GM19351 (cell line): ENCODE results near the gene HDGFL2.

ENCODE experiments used
- ATAC-seq: cut with Tn5 transposase; IDR thresholded peaks from one replicate; pipeline ENCODE4 v1.9.1; 2021; ENCODE audit warnings: mild to moderate bottlenecking, moderate library complexity; ENCODE audit not compliant: unreplicated experiment

The HDGFL2 gene

DNA sequence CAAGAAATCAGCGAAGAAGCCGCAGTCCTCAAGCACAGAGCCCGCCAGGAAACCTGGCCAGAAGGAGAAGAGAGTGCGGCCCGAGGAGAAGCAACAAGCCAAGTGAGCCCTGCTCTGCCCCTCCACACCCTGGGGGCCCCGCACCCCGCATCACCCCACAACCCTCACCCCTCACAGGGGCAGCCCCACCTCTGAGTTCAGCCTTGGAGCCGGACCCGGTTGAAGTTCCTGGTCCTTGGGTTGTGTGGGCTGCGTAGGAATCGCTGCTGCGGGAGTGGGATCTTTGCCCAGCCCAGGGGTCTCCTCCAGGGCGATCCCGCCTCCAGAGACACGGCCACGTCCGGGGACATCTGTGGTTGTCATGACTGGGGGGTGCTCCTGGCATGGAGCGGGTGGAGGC is 24.2 kb downstream of the HDGFL2 start:
- no peak for ATAC-seq

DNA sequence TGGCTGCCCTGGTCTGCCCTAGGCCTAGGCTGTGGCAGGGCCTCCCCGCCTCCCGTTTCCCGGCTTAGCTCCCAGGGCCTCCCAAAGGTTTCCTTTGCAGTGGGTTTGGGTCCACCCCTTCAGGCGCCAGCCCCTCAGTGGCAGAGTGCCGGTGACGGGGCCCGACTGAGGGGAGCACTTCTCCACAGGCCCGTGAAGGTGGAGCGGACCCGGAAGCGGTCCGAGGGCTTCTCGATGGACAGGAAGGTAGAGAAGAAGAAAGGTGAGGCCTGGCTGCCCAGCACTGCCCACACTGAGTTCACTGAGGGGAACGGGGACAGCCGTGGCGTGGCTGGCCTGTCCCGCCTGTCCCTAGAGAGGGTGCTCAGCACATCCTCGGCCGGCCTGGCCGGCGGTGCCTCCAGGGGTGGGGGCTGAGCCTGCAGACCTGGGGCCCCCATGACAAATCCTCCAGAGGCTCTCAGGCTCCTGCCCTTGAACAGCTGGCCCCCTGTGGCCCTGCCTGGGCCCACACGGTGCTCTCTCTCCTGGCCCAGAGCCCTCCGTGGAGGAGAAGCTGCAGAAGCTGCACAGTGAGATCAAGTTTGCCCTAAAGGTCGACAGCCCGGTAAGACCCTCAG is 25.8 kb downstream of the HDGFL2 start:
- ATAC-seq = no peak

DNA sequence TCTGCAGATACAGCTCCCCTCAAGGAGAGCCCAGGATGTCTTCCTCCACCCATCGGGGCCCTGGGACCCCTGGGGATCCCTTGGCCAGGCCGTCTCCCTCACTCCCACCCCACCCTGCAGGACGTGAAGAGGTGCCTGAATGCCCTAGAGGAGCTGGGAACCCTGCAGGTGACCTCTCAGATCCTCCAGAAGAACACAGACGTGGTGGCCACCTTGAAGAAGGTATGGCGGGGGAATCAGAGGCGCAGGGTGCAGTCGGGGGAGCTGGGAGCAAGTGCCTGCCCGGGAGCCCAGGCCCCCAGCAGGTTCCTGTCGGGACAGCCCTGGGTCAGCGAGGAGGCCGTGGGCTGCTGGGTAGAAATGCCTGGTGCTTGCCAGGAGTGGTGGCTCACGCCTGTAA is 26.6 kb downstream of the HDGFL2 start:
- ATAC-seq = no peak

DNA sequence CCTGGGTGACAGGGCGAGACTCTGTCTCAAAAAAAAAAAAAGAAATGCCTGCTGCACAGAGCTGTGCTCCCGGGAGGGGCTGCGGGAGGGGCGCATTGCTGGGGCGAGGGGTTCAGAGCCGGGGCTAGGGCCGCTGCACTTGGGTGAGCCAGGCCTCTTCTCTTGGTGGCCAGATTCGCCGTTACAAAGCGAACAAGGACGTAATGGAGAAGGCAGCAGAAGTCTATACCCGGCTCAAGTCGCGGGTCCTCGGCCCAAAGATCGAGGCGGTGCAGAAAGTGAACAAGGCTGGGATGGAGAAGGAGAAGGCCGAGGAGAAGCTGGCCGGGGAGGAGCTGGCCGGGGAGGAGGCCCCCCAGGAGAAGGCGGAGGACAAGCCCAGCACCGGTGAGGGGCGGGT is 27.2 kb downstream of the HDGFL2 start:
- no peak for ATAC-seq

DNA sequence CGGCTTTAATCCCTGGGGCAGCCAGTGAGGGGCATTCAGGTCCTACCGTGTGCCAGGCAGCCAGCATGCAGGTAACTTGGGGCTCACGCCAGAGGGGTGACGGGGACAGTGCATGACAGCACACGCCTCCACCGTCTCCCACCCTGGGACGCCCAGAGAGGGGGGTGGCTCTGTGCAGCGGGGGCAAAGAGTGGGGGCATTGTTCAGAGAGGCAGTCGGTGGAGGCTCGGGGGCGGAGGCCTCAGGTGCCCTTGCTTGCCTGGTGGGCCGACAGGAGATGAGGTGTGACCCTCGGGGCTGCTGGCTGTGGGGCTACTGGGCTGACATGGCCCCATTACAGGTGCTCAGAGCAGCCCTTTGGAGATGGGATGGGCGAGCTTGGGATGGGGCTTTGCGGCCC is 27.8 kb downstream of the HDGFL2 start:
- no peak for ATAC-seq

DNA sequence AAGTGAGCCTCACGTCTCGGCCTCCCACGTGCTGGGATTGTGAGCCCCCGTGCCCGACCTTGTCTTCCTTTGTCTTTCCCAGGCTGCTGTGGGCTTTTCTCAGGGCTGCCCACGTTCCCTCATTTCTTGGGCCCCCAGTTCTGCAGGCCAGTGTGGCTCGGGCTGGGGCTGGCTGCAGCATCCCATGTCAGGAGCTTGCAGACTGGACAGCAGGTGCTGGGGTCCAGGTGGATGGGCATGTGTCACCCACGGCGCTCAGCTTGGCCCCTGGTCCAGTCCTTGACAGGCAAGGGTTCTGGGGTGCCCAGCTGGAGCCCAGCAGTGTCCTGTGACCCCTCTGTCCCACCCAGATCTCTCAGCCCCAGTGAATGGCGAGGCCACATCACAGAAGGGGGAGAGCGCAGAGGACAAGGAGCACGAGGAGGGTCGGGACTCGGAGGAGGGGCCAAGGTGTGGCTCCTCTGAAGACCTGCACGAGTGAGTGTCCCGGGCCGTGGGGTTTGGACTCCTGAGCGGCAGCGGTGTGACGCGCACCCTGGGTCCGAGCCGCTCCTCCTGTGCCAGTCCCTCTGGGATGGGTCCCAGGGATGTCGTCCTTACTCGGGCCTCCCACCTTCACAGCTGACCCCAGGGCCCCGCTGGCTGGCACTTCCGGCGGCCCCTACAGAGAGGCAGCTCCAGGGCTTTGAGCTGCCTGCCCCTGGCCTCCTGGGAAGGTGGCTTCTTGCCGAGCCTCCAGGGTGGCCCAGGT is 28.9 kb downstream of the HDGFL2 start:
- no peak for ATAC-seq

DNA sequence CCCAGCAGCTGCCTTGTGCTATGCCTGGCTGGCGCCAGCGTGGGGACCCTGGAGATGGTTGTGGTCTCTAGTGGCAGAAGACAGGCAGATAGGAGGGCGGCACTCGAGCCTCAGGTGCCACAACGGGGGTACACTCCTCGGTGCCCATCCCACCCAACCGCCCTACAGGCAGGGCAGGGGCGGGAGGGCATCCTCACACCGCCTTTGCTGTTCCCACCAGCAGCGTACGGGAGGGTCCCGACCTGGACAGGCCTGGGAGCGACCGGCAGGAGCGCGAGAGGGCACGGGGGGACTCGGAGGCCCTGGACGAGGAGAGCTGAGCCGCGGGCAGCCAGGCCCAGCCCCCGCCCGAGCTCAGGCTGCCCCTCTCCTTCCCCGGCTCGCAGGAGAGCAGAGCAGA is 29.6 kb downstream of the HDGFL2 start:
- no peak for ATAC-seq

DNA sequence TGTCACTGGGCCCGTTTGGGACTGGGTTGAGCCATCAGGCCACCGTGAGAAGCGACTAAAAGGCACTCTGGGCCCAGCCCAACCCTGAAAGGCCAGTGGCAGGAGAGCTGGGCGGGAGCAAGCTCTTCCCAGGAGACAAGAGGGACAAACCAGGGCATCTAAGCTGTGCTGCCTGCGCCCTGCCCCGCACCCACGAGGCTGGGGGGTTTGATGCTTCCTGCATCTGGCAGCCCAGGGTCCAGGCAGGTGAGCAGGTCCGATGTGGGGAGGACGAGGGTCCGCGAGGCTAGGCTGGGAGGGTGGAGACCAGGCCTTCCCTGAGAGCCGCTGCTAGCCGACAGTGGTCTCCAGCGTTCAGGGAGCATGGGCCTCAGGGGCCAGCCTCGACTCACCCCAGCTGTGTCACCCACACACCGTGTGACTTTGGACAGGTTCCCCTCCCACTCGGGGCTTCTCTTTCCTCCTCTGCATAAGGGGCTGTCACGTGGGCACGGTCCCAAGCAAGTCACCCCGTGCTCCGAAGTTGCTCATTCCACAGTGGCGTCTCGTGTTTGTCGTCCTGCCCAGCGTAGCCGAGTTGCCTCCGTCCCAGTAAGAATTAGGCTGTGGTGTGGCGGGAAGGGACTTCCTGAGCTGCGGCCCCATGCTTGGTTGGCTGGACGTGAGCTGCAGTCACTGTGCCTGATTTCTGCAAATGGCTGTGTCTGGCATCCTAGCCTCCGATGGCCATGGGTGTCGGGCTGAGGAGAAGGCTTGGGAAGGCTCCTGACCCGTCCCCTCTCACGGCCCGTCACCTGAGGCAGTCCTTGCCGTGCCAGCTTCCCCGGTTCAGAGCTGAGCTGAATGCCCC is 30.4 kb downstream of the HDGFL2 start:
- no peak for ATAC-seq

DNA sequence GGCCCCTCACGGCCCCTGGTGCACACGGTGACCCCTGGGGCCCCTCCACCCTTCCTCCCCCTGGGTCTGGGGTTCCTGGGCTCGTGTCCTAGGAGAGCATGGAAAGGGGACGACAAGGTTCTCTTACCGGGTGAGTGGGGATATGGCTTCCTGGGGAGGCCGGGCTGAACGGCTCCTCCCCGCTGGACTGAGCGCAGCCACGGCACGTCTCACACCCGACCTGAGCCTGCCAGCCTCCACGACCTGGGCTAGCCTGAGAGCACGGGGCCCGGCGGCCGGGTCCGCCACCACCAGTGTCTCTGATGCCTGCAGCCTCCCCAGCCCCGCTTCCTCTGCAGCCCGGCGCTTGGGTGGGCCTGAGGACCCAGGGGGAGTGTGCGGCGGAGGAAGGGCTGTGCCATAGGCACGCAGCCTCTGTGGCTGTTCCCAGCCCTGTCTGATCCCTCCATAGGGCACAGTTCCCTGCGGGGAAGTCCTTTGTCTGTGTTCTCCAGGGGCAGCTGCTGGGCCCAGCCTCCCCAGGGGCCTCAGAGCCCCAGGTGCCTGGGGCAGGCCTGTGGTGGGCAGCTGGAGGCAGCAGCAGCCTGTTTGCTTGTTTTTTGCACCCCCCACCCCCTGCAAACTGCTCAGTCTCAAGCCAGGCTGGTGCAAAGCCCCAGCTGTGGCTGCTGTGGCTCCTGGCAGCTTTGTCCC is 31.2 kb downstream of the HDGFL2 start:
- no peak for ATAC-seq

DNA sequence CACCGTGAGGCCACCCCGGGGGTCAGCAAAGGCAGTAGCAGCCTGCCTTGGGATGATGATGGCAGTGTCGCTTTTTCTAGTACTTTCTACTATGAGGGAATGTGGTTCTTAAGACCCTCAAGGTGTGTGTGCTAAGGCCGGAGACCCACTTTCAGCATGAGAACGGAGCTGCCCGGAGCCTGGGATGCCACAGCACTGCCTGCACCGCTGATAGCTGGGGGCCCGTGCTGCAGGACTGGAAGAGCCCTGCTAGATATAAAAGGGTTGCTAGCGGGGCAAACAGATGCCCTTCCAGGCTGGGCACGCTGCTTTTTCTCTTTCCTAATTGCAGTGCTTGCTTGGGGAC is 31.7 kb downstream of the HDGFL2 start:
- ATAC-seq = no peak

DNA sequence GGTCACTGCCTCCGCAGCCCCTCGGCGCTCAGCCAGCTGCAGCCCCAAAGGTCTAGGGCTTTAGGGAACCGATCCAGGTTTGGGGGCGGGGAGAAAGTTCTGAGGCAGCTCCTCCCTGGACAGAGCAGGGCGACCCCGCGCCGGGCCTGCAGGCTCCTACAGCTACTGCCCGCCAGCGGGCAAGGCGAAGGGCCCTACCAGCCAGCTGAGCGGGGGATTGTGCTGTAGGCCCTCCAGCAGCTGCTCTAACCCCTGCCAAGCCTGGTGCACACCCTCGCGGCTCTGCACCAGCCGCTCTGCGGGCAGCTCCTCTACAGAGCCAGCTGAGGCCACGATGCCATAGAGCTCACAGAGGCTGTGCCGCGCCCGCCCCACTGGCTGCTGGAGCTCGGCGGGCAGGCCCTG is 32.2 kb downstream of the HDGFL2 start:
- no peak for ATAC-seq

DNA sequence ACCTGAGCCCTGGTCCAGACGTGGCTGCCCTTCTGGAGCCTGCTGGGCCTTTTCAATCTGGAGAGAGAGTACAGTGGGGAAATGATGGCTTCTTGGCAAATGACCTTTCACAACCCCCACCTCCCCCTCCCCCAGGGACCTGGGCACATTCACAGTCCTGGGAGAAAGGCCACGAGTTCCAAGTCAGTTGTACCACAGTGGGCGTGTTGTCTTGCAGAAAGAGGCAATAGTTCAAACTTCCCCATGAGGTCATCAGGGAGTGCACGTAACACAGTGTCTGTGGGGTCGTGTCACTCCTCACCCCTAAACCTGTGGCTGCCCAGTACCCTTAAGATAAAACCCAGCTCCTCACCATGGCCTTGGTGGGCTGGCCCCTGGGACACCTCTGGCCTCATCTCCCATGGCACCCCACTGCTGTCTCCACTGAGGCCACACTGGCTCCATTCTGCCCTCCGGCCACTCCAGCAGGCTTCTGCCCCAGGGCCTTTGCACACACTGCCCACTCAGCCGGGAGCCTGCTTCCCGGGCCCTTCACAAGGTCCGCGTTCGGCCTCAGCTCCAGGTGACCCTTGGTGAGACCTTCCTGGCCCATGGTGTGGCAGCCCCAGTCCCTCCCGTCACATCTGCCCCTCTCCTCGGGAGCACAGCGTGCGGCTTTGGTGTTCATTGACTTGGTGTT is 32.9 kb downstream of the HDGFL2 start:
- ATAC-seq = no peak

DNA sequence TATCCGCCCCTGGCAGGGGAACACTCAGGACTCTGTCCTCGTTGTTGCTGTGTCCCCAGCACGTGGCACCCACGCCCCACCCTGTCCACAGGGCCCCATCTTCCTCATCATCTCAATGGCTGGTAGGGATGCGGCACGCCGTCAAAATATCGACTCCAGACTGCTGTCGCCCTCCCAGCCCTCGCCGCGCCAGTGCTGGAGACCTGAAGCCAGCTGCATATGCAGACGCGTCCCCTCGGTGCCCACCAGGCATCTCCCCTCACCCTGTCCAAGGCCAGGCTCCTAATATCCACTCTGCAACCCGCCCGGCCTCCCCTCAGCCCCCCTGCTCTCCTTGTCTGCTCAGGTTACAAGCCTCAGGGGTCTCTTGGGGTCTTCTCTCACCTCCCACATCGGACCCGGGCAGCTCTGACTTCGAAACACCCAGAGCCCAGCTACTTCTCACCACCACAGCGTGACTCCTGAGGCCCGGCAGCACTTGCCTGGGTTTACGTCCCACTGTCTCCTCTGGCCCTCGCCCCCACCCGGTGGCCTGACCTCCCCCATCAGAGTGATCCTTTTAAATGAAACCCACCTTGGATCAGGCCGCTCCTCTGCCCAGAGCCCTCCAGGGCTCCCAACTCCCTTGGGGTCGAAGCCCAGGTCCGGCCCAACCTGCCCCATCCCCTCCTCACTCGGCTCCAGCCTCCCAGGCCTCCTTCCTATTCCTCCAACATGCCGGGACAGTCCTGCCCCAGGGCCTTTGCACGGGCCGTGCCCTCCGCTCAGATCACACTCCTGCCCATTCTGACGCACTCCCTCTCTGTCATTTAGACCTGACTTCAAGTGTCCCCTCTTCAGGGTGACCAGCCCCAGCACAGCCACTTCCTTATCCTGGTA is 33.7 kb downstream of the HDGFL2 start:
- no peak for ATAC-seq

DNA sequence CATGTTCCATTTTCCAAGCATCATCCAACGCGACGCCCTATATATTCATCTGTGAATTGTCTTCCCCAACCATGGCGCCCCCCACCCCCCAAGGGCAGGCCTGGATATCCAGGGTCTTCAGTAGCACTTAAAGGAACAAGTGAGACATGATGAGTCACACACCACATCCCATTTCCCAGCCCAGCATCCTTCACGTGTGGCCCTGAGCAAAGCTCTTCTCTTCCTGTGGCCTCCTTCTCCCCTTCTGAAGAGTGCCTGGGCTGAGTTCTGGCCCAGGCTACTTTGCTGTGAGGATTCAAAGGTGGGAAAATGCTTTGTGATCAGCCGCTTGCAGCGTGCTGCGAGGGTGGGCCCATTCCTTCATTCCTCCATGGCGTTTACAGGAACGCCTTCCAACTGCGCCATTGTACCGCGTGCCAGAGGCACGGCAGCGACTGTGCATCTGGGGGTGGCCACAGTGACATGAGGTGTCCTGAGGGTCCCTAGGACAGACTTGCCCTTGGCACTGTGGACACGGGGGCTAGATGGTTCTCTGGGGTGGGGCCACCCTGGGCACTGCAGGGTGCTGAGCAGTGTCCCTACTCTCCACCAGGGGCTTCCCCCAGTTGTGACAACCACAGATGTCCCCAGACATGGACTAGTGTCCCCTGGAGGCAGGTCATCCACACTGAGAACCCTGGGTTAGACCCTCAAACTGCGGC is 34.5 kb downstream of the HDGFL2 start:
- ATAC-seq = no peak

DNA sequence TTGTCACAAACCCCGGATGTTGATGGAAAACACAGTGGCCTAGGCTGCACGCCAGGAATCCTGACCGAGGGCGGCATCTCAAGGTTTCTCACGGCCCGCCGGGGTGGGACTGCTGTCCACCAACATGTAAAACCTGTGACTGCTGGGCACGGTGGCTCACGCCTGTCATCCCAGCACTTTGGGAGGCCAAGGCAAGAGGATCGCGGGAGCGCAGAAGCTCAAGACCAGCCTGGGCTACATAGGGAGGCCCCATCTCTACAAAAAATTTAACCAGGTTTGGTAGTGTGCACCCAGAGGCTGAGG is 35.0 kb downstream of the HDGFL2 start:
- ATAC-seq = no peak

DNA sequence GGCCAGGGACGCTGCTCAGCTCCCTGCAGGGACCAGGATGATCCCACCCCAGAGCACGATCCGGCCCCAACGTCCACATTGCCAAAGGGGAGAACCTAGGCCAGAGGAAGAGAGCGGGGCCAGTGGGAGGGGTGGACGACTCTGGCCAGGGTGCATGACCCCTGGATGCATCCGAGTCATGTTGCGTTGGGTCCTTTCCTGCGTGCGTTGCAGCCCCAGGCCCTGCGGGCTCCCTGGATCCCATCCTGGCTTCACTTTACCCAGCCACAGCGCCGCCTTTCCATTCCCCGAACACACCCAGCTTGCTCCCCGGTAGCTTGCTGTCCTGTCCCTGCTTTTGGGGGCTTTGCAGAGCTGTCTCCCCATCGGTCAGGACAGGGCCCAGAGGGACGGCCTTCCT is 35.7 kb downstream of the HDGFL2 start:
- no peak for ATAC-seq

DNA sequence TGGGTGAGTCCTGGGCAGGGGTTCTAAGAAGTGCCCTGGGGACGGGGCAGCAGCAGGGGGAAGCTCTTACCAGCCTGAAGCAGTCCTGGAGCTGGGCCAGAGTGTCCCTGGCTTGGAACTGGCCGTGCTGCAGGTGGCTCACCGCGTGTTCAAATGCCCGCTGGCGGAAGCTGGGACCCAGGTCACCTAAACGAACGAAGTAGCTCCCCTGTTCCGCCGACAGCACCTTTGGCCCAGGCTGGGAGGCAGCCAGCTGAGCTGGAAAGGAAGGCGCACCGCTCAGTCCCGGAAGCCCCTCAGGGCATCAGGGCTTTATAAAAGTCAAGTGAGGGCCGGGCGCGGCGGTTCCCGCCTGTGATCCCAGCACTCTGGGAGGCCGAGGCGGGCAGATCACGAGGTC is 36.6 kb downstream of the HDGFL2 start:
- ATAC-seq = no peak

DNA sequence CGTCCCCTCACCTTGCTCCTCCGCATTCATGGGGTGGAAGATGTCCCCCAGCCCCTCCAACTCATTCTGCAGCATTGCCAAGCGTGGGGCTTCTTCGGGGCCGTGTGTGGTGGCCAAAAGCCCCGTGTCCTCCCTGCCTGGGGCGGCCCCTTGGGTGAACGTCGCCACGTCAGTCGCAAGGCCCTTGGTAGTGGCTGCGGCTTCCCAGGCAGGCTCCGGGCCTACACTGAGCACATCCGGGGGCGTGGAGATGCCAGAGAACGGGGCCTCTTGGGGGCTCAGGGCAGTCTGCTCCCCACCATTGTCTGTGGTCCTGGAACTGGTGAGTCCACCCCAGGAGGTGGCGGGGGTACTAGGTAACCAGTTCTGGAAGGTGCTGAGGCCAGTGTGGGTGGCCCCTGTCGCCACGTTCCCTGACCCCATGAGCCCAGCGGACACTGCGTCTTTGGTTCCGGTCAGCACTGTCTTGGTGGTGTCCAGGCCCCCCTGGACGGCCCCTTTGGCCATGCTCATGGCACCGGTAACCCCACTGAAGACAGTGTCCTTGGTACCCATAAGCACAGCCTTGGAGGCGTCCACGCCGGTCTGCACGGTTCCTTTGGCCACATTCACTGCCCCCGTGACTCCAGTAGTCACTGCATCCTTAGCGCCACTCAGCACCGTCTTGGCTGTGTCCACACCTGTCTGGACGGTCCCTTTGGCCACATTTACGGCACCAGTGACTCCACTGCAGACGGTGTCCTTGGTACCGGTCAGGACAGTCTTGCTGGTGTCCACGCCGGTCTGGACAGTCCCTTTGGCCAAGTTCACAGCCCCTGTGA is 38.5 kb downstream of the HDGFL2 start:
- ATAC-seq = no peak
